GM19372 (cell line): Measurements from ENCODE around the gene TRAK2.
A peak's percentile ranks its signal among the peaks of the same experiment; 100 is the strongest.
"Not testable (repeated sequence)": the region's sequence is repeated elsewhere in the genome, so short reads cannot be mapped to it uniquely, and the experiment has no call there.

Source experiments
- ATAC-seq: cut with Tn5 transposase; IDR thresholded peaks from one replicate; pipeline ENCODE4 v1.9.1; 2021; ENCODE audit warnings: mild to moderate bottlenecking, low read depth, moderate library complexity; ENCODE audit not compliant: unreplicated experiment

The TRAK2 gene

GRCh38 chr2:201451292-201452057 is at the start of gene TRAK2, which contains the start of gene STRADB:
TSS of gene TRAK2 (minus strand) at chr2:201451458. CDS start at chr2:201420507, 30,951 bp downstream.
TSS of gene STRADB (plus strand) at chr2:201451740. CDS start at chr2:201454841, 3,101 bp downstream.
- peak; percentile 93 for ATAC-seq

- ATAC-seq = no peak
These were observed 49.3 kb upstream of the TRAK2 start for GRCh38 chr2:201500534-201500933.

- ATAC-seq = no peak
These were observed 45.5 kb upstream of the TRAK2 start for GRCh38 chr2:201496785-201497184.

- no peak for ATAC-seq
These were observed 39.0 kb upstream of the TRAK2 start for GRCh38 chr2:201490291-201490690.

- no peak for ATAC-seq
These were observed 33.5 kb upstream of the TRAK2 start for GRCh38 chr2:201484805-201485204.

- ATAC-seq = not testable (repeated sequence)
These were observed 32.5 kb upstream of the TRAK2 start for GRCh38 chr2:201483758-201484157.

- no peak for ATAC-seq
These were observed 32.1 kb upstream of the TRAK2 start for GRCh38 chr2:201483342-201483741.

GRCh38 chr2:201482543-201482942 is 31.3 kb upstream of the TRAK2 start:
- no peak for ATAC-seq

- no peak for ATAC-seq
These were observed 21.2 kb upstream of the TRAK2 start for GRCh38 chr2:201472411-201472810.

- no peak for ATAC-seq
These were observed 20.6 kb upstream of the TRAK2 start for GRCh38 chr2:201471732-201472393.

GRCh38 chr2:201470821-201471731 is 19.8 kb upstream of the TRAK2 start:
- no peak for ATAC-seq

- ATAC-seq = no peak
These were observed 16.4 kb upstream of the TRAK2 start for GRCh38 chr2:201467666-201468065.

- no peak for ATAC-seq
These were observed 14.9 kb upstream of the TRAK2 start for GRCh38 chr2:201466050-201466675.

- ATAC-seq = no peak
These were observed 14.3 kb upstream of the TRAK2 start for GRCh38 chr2:201465524-201465971.

- no peak for ATAC-seq
These were observed 13.3 kb upstream of the TRAK2 start for GRCh38 chr2:201464547-201464946.

GRCh38 chr2:201460532-201460931 is 9.3 kb upstream of the TRAK2 start:
- no peak for ATAC-seq

GRCh38 chr2:201458381-201458780 is 7.1 kb upstream of the TRAK2 start:
- ATAC-seq = no peak

- ATAC-seq = no peak
These were observed 1.8 kb upstream of the TRAK2 start for GRCh38 chr2:201452922-201453643.

GRCh38 chr2:201452058-201452921 is 1.0 kb upstream of the TRAK2 start:
- ATAC-seq = peak; percentile 20
